Activated CD4-positive, CD25-positive, alpha-beta regulatory T cell treated with anti-CD3 and anti-CD28 coated beads, Interleukin-2, amount 50 U/mL, for 24 hours (primary cell): ENCODE measurements around the gene UBL4A.

Source experiments
- ATAC-seq, 2 donors: fragments of 150-1000 bp; cut with Tn5 transposase; one replicate each; pipeline ENCODE4 v1.10.0; 2021; ENCODE audit warnings: mild to moderate bottlenecking in 1 of 2, moderate library complexity in 1 of 2

The UBL4A gene

GRCh38 chrX:154486396-154487207, at the start of gene UBL4A:
UBL4A (minus strand) TSS chrX:154486615; CDS start chrX:154486584, 31 bp downstream.
- ATAC-seq: peak; percentile 8 to 14

GRCh38 chrX:154535892-154536291, 49.5 kb upstream of the UBL4A start:
- ATAC-seq: no peak

- ATAC-seq: peak; percentile 95 to 96
Measured at GRCh38 chrX:154534526-154535322, 48.3 kb upstream of the UBL4A start.

- no peak for ATAC-seq
Measured at GRCh38 chrX:154532690-154533089, 46.3 kb upstream of the UBL4A start.

- ATAC-seq: no peak
Measured at GRCh38 chrX:154531626-154532025, 45.2 kb upstream of the UBL4A start.

GRCh38 chrX:154530286-154530685, 43.9 kb upstream of the UBL4A start:
- no peak for ATAC-seq

- ATAC-seq: no peak
Measured at GRCh38 chrX:154529206-154529612, 42.8 kb upstream of the UBL4A start.

GRCh38 chrX:154526901-154527675, 40.7 kb upstream of the UBL4A start:
- ATAC-seq: peak; percentile 80 to 90

- ATAC-seq: no peak
Measured at GRCh38 chrX:154525606-154526490, 39.4 kb upstream of the UBL4A start.

- ATAC-seq: no peak
Measured at GRCh38 chrX:154519389-154519788, 33.0 kb upstream of the UBL4A start.

- no peak for ATAC-seq
Measured at GRCh38 chrX:154517101-154517781, 30.8 kb upstream of the UBL4A start.

GRCh38 chrX:154516656-154517100, 30.3 kb upstream of the UBL4A start:
- peak in 1 of 2 donors; percentile 3 for ATAC-seq

GRCh38 chrX:154515966-154516655, 29.7 kb upstream of the UBL4A start, which contains the start of gene FAM3A:
FAM3A (minus strand) TSS chrX:154516232; CDS start chrX:154515772, 460 bp downstream.
- peak; percentile 91 to 93 for ATAC-seq

GRCh38 chrX:154515090-154515965, 28.9 kb upstream of the UBL4A start:
- no peak for ATAC-seq

GRCh38 chrX:154513716-154514115, 27.3 kb upstream of the UBL4A start:
- ATAC-seq: no peak

GRCh38 chrX:154512879-154513553, 26.6 kb upstream of the UBL4A start:
- ATAC-seq: no peak

- ATAC-seq: no peak
Measured at GRCh38 chrX:154511761-154512160, 25.3 kb upstream of the UBL4A start.

GRCh38 chrX:154509455-154509854, 23.0 kb upstream of the UBL4A start:
- ATAC-seq: no peak

- no peak for ATAC-seq
Measured at GRCh38 chrX:154508384-154508745, 21.9 kb upstream of the UBL4A start.
